ENCODE data around the gene VSIR. TPM values are rescaled to one million over a fixed set of nuclear protein-coding genes. Genes with fewer than 3 reads are reported as not detected.

Gene VSIR
- 128 TPM for total RNA-seq
- long read RNA-seq, full-length matches to known transcripts = 513 of 621 reads
- long read RNA-seq, partial matches to known transcripts = 17 of 621 reads
- long read RNA-seq, other reads (novel, unspliced or antisense) = 91 of 621 reads

DNA sequence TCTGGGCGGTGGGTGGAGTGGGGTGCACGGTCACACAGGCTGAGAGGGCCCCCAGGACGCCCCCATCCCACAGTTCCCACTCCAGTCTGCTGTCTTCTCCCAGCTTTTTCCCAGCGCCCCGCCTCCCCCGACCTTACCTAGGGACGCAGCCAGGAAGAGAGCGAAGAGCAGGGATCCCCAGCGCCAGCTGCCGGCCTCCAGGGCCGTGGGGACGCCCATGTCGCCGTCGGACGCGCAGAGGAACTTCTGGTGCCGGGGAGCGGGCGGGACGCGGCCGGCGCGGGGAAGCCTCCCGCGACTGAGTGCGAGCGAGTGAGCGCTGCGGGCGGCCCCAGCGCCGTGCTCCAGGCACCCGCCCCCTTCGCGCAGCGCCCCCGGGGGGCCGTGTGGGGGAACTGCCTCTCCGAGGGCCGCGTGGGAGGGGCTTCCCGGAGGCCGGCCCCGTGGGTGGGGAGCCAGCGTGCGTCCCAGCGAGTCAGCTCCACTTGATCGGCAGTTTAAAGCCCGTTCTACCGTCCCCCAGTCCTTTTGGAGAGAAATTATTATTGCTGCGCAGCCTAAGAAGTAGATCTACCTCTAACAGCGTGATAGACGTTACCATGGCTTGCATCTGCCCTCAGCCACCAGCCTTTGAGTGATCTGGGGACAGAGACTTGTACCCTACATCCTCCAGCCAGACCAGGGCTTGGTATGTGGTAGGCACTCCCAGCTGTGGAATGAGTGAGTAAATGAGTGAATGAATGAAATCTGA, at the start of gene VSIR:
Gene VSIR, minus strand, starts transcription at position 300 of the 751 bp plus-strand sequence. Its CDS starts 81 bp downstream, at position 219.
- peak; percentile 98 for DNase-seq (ENCODE audit: low spot score)

DNA sequence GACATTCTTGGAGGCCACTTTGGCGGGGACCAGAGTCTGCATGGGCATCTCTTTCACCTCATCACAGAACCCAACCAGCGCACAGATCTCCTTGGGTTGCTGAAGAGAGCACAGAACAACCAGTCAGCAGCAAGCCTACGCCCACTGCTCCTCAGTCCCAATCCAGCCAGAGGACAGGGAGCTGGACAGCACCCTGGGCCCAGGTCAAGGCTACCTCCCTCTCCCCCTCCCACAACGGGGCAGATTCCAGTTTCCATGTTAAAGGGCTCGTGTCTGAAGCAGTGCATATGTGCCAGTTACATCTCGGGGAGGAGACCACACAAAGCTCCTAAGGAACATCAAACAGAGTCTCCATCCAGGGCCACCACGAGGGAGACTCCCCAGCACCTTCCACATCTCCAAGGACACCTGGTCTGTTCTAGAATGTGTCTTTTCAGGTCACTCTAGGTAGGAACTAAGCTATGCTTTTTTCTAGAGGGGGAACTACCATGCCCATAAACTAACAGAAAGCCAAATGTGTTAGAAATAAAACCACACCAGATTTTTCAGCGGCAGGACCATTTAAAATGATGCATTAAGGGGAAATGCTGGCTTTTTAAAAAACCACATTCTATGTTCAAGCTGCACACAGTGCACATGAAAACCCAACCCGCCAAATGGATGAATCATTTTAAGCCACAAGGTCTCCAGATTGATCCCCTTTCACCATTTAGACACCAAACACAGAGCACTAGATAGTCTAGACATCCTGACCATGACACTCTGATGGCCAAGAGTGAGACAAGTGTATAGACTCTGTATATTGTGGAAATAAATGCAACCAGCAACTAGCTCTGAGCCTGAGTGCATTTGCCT, 48.8 kb upstream of the VSIR start:
- DNase-seq (ENCODE audit: low spot score) = no peak

DNA sequence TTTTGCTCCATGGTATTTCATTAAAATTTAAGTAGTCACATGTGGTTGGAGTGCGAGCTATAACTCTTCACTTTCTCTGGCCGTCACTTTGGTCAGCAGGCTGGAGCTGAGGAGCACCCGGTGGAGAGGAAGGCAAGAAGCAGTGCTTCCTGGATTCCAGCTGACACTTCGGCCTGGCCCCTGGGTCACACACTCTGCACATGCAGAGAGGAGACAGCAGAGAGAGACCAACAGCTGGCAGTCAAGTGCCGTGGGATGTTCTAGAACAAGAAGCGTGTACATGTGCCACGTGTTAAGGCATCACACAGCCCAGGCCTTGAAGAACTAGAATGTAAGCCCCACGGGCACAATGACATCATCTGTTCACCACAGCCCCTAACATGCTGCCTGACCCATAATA, 47.6 kb upstream of the VSIR start:
- DNase-seq (ENCODE audit: low spot score) = no peak

DNA sequence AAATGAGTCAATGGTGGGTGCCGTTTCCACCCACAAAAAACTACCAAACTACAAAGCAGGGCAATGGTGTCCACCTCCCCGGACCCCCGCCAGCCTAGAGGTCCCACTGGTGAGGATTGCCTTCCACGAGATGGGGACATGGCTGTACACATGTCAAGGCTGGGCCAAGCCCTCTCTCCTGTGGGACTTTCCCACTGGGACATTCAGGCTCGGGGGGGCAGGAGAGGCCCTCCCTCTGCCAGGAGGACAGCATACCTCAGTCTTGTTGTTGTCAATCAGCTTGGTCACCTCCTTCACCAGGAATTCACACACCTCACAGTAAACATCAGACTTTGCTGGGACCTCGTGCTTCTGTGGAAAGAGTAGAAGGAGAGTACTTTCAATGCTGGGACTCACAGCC, 46.7 kb upstream of the VSIR start:
- no peak for DNase-seq (ENCODE audit: low spot score)

DNA sequence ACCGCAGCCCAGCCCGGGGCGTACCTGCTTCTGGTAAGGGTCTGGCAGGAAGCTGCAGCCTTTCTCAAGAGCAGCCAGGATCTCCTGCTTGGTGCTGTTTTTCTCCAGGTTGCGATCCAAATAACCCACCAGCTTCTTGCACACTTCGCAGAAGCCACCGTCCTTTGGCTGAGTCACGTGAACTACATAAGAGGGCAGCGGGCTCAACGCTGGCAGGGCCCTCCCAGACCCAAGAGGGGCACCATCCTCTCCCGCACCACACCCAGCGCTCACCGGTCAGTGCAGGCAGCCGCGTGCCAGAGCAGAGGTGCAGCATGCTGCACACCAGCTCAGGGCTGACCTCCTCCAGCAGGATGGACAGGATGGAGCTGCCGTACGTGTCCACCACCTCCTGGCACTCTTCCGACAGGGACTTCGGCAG, 46.1 kb upstream of the VSIR start:
- no peak for DNase-seq (ENCODE audit: low spot score)

DNA sequence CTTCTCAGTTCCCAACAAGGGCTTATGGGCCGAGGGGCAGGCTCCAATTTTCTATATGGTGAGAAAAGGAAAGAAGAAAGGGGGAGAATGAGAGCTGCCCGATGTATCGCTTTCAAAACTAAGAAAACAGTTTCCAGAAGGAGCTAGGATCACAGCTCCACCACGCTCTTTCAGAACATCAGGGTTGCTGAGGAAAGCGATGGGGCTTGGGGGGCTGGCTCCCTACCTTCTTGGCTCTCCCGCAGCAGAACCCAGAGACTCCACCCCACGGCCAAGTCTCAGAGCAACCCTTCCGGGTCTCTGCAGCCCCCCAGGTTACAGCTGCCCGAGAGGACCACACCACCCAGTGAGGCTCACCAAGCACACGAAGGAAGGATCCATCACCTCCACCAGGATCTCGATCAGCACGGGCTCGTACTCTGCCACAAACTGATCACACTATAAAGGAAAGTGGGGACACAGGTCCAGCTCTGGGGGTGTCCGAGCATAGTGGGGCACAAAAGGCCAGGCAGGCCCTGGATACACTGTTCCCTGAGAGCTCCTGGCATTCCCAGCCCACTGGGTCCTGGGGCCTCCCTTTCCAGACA, 45.4 kb upstream of the VSIR start:
- no peak for DNase-seq (ENCODE audit: low spot score)

GRCh38 chr10:71817831-71818655, 44.7 kb upstream of the VSIR start:
- no peak for DNase-seq (ENCODE audit: low spot score)

- DNase-seq (ENCODE audit: low spot score) = no peak
Measured at GRCh38 chr10:71816936-71817618, 43.8 kb upstream of the VSIR start.

DNA sequence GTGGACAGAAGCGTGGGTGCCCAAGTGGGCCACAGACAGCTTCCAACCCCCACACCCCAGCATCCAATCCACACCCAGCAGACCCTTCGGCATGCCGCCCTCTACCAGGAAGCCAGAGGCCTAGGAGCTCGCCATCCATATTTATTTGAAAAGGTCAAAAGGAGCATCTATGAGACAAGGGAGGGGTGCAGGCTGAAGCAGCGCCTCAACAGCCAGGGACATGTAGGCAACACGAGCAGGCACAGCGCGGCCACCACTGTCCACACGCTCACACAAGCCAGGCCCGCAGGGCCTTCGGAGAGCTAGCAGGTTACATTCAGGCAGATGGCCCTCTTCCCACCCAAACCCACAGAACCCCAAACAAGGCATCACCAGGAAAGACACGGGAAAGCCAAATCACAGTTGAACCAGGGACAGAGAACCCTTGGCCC, 43.1 kb upstream of the VSIR start:
- no peak for DNase-seq (ENCODE audit: low spot score)

DNA sequence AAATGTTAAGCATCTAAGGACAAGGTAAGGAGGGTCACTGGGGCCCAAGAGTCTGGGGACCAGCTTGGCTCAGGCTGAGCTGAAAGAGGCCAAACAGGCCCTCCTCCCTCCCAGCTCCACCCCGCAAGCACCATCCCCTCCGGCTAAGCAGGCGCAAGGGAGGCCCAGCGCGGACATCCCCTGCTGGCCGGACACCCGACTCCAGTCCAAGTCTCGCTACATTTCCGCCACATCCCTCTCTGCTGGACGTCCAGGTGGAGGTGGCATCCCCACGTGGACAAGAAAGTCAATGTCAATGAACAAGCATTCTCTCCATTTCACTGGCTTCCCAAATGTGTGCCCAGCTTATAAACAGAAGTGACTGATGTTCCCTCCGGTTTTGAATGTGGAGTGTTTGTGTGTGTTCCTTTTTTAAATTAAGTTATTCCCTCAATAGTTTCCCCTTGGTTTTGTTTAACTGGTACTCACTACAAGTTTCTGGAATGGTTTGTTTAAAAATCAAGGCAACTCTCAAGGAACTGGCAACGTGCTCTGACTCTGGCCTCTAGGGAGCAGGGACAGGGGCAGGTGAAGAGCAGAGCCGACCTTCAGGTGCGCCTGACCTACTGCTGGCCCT, 42.3 kb upstream of the VSIR start:
- no peak for DNase-seq (ENCODE audit: low spot score)

DNA sequence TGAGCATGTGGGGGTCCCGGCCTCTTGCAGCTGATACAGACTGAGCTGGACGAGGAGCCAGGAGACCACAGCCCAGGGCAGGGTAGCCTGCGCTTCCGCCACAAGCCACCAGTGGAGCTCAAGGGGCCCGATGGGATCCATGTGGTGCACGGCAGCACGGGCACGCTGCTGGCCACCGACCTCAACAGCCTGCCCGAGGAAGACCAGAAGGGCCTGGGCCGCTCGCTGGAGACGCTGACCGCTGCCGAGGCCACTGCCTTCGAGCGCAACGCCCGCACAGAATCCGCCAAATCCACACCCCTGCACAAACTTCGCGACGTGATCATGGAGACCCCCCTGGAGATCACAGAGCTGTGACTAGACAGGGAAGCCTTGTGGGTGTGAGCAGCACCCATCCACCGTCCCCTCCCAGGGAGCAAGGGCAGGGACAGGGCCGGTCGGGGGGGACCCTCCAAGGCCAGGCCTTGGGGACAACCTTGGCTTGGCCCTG, 41.6 kb upstream of the VSIR start:
- DNase-seq (ENCODE audit: low spot score) = no peak

DNA sequence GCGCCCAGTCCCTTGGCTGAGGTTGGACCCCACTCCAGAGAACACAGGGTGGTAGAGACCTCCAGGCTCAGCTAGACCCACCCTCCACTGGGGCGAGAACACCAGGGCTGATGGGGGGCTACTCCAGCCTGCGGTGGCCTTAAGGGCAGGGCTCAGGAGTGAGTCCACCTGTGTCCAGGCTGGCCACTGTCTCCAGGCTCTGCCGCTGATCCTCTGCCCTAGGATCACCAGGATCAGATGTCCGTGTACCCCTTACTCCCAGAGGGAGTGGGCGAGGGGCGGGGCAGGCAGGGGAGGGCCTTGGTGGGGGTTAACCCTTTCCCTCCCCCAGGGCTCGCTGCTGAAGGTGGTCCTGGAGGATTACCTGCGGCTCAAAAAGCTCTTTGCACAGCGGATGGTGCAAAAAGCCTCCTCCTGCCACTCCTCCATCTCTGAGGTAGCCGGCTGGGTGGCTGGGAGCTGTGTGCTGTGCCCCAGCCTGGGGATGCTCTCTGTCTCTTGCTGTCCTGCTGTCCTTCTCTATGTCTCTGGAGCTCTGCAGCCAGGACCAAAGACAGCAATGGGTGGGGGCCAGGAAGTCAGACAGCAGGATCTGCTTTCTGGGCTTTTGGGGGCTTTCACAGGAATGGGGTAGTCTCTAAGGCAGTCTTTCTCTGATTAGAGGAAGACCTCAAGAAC, 39.7 kb upstream of the VSIR start:
- DNase-seq (ENCODE audit: low spot score) = no peak

DNA sequence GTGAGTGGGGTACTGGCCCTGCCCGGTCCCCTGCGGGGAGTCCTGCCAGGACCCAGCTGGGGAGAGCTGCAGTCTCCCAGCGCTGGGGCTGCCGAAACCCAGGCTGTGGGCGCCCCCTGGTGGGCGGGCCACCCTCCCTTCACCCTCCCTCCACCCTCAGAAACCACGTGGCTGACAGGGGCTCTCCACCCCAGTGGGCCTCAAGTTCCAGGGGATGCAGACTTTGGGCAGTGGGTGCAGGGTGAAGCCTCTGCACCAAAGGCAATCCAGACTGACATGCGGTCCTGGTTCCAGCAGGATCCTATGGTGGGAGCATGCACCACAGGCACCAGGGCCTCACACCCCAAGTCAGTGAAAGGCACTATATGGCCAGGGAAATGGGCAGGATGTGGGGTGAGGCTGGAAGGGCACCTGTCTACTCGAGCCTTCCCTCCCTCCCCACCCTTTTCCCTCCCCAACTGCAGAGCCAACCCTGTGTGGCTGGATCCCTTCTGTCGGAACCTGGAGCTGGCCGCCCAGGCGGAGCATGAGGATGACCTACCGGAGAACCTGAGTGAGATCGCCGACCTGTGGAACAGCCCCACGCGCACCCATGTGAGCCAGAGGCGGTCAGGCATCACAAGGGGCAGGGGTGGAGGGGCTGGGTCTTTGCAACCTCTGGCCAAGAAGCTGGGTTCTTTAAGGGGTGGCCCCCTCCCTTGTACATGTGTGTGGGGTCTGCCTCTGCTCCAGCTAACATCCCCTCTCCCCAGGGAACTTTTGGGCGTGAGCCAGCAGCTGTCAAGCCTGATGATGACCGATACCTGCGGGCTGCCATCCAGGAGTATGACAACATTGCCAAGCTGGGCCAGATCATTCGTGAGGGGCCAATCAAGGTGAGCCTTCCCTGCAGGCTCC, 38.9 kb upstream of the VSIR start:
- DNase-seq (ENCODE audit: low spot score) = no peak

GRCh38 chr10:71811351-71811750, 38.0 kb upstream of the VSIR start:
- no peak for DNase-seq (ENCODE audit: low spot score)

DNA sequence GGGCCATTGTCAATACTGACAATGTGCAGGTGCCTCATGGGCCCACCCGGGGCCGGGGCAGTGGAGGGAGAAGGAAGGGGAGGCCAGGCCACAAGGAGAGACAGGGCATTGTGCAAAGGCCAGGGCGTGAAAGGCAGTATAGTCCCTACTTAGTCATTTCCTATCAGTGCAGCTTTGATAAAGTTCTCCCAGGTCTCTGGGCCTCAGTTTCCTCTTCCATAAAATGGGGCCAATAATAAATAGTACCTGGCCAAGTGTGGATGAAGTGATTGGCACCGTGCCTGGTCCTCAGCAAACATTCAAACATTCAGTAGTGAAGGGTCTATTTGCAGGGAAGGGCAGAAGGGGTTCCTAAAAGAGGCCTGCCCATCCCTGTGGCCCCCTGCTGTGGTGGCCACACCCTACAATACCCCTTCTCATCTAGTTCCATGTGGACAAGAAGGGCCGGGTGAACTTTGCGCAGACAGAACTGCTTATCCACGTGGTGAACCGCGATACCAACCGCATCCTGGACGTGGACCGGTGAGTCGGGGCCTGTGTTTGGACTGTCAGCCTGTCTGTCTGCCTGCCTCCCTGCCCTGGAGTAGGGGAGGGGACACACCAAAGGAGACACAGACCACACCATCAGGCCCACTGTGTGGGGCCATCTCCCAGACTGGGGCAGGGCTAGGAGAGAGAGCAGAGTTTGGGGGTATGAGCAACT, 36.9 kb upstream of the VSIR start:
- DNase-seq (ENCODE audit: low spot score) = no peak

DNA sequence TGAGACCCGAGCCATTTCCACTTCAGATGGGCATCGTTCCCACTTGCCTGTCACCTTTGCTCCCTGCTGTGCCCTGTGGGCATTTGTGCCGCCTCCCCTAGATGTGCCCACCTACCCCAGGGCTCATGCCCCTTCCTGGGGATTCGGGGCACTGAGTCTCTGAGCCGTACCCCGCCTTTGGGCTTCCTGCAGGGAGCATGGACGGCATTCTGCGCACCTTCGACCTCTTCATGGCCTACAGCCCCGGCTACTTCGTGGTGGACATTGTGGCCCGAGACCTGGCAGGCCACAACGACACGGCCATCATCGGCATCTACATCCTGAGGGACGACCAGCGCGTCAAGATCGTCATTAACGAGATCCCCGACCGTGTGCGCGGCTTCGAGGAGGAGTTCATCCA, 36.3 kb upstream of the VSIR start:
- no peak for DNase-seq (ENCODE audit: low spot score)

Measured in mesenteric fat pad (tissue), 1 donor.